ENCODE measurements around the gene FBN2. TPM values are rescaled to one million over a fixed set of nuclear protein-coding genes. Genes with fewer than 3 reads are reported as not detected.

Gene FBN2
- total RNA-seq, 1 donor, result 81.6 TPM

- TF ChIP-seq CTCF (IDR thresholded peaks at IDR 0.05; ENCODE audit: insufficient read depth, low read depth, low read length), result no peak
- no peak overlapping the region for H3K4me3 ChIP-seq (ENCODE audit: low read depth, low read length)
- DNase-seq (ENCODE audit: low read depth), result peak; percentile 79
These were observed 34.2 kb upstream of the FBN2 start for GRCh38 chr5:128572051-128572929.

- no peak for DNase-seq (ENCODE audit: low read depth)
- no peak for TF ChIP-seq CTCF (IDR thresholded peaks at IDR 0.05; ENCODE audit: insufficient read depth, low read depth, low read length)
- no peak overlapping the region for H3K4me3 ChIP-seq (ENCODE audit: low read depth, low read length)
These were observed 28.1 kb upstream of the FBN2 start for GRCh38 chr5:128566178-128566577.

DNA sequence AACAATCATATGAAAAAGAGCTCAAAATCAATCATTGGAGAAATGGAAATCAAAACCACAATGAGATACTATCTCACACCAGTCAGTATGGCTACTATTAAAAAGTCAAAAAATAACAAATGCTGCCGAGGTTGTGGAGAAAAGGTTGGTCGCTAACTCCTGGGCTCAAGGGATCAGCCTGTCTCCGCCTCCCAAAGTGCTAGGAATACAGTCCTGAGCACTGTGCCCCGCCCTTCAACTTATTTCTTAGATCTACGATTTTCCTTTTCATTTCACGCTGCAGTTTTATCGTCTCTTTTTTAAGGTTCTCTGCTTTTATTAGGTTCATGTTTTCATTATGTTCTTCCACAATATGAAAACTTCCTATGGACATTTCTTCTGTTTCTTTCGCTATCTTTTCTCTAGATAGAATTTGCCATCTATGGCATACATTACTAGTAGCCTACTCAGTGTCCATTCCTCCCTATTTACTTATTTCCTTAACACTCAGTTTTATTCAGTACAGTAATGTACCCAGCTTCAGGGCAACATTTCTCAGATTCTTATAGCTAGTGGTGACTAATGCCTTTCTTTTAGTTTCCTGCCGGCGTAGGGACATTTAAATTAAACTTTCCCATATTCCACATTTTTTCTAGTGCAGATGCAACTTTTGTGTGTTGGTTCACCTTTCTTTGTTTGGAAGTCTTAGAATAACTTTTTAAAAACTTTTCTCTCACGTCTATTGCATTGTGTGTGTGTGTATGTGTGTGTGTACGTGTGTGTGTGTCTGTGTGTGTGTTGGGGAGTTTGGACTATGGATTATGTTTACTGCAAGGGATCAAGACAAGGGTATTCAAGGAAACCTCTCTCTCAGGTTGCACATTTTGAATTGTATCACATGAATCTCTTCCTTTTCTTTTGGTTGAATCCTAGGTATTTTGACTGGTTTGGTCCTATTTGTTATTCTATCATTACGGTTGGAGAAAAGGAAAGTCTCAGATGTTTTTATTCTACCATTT is 21.6 kb upstream of the FBN2 start:
- no peak for TF ChIP-seq CTCF (IDR thresholded peaks at IDR 0.05; ENCODE audit: insufficient read depth, low read depth, low read length)
- DNase-seq (ENCODE audit: low read depth), result no peak

GRCh38 chr5:128553747-128554146 is 15.7 kb upstream of the FBN2 start:
- DNase-seq (ENCODE audit: low read depth), result no peak
- TF ChIP-seq CTCF (IDR thresholded peaks at IDR 0.05; ENCODE audit: insufficient read depth, low read depth, low read length), result no peak
- no peak overlapping the region for H3K4me3 ChIP-seq (ENCODE audit: low read depth, low read length)

More for the DNA sequence above, 21.6 kb upstream of the FBN2 start:
- H3K4me3 ChIP-seq (ENCODE audit: low read depth, low read length), result peak overlapping the region; percentile 7

GRCh38 chr5:128551476-128551875 is 13.4 kb upstream of the FBN2 start:
- no peak for DNase-seq (ENCODE audit: low read depth)
- H3K4me3 ChIP-seq (ENCODE audit: low read depth, low read length), result no peak overlapping the region
- no peak for TF ChIP-seq CTCF (IDR thresholded peaks at IDR 0.05; ENCODE audit: insufficient read depth, low read depth, low read length)

DNA sequence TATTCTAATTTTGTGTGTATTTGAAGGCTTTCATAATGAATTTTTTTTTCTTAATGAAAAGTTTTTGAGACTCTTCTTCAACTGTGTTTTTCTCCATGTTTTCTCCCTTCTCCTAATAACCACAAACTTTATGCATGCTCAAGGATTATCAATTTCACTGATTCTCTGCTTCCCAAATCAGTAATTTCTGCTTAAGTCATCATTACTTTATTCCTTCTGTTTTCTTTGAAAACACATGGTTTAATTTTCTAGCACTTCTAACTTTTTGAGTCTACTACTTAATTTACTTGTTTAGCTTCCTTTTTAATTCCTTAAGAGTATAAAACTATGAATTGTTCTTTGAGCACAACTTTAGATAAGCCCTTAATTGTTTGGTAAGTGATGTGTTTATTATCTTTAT is 11.5 kb upstream of the FBN2 start:
- TF ChIP-seq CTCF (IDR thresholded peaks at IDR 0.05; ENCODE audit: insufficient read depth, low read depth, low read length), result no peak
- no peak overlapping the region for H3K4me3 ChIP-seq (ENCODE audit: low read depth, low read length)
- no peak for DNase-seq (ENCODE audit: low read depth)
